Heart left ventricle (tissue), 16 donors: ENCODE results near the gene ALG1L2. TPM values are rescaled to one million over a fixed set of nuclear protein-coding genes. Genes with fewer than 3 reads are reported as not detected.
"Not testable (repeated sequence)": the region's sequence is repeated elsewhere in the genome, so short reads cannot be mapped to it uniquely, and the experiment has no call there.

ENCODE experiments used
- ATAC-seq, 4 donors: fragments of 200-7000 bp; cut with Tn5 transposase; one replicate each; pipeline ENCODE4 v1.9.1; 2020 to 2022; ENCODE audit warnings: moderate library complexity in 4 of 4, mild to moderate bottlenecking in 3 of 4, moderate number of reproducible peaks in 1 of 4
- DNase-seq, 5 donors: peaks; one replicate each; pipeline ENCODE4 v3.0.0-alpha.2; 2020
- H3K27ac ChIP-seq, 12 donors: fragments of 200-600 bp; sonication (generic) in 4 of 12; one replicate each; pipeline versions ENCODE4 v1.5.0 to v1.8.0; 2016 to 2022; ENCODE audit warnings: mild to moderate bottlenecking in 2 of 12
- H3K27me3 ChIP-seq, 9 donors: fragments of 200-600 bp; sonication (generic) in 2 of 9; one replicate each; pipeline versions ENCODE4 v1.5.1 to v1.8.0; 2016 to 2022; ENCODE audit warnings: mild to moderate bottlenecking in 3 of 9
- H3K36me3 ChIP-seq, 9 donors: fragments of 200-600 bp; sonication (generic) in 2 of 9; one replicate each; pipeline versions ENCODE4 v1.5.0 to v1.8.0; 2018 to 2022; ENCODE audit warnings: mild to moderate bottlenecking in 2 of 9
- H3K4me1 ChIP-seq, 12 donors: fragments of 200-600 bp; sonication (generic) in 4 of 12; one replicate each; pipeline versions ENCODE4 v1.5.0 to v1.8.0; 2016 to 2022; ENCODE audit warnings: mild to moderate bottlenecking in 3 of 12
- H3K4me3 ChIP-seq, 12 donors: fragments of 200-600 bp; sonication (generic) in 4 of 12; one replicate each; pipeline versions ENCODE4 v1.5.0 to v1.8.0; 2017 to 2022; ENCODE audit warnings: mild to moderate bottlenecking in 9 of 12, moderate library complexity in 4 of 12
- H3K9me3 ChIP-seq, 12 donors: fragments of 200-600 bp; sonication (generic) in 4 of 12; one replicate each; pipeline versions ENCODE4 v1.5.0 to v1.8.0; 2016 to 2022; ENCODE audit warnings: mild to moderate bottlenecking in 1 of 12
- CTCF ChIP-seq, 12 donors: fragments of 200-600 bp; sonication (generic) in 4 of 12; IDR thresholded peaks; one replicate each; pipeline versions ENCODE4 v1.5.0 to v1.8.0; 2018 to 2022; ENCODE audit warnings: antibody characterized with exemption in 12 of 12, mild to moderate bottlenecking in 5 of 12
- POLR2A ChIP-seq, 2 donors: fragments of 450-650 bp; IDR thresholded peaks; one replicate each; pipeline ENCODE4 v1.6.1; 2017; ENCODE audit warnings: antibody characterized with exemption in 2 of 2, mild to moderate bottlenecking in 2 of 2, moderate library complexity in 2 of 2
- WGBS, 4 donors: extraction: QIAGEN DNeasy Blood & Tissue Kit in 2 of 4; methylation state at CpG; one replicate each; pipeline versions ENCODE4 v1.1.5 to v1.1.7; 2013 to 2018; 5-methylcytosine and 5-hydroxymethylcytosine counted together
- intact Hi-C, 10 donors: fragments of 100-400 bp; cut with DNase I; formaldehyde crosslinking; loops; one replicate each; pipeline versions ENCODE4 v1.11.1 to v1.14.2; 2022
- polyA plus RNA-seq, 2 donors: library from polyadenylated mRNA; stranded (reverse); fragments of 200-250 nt; gene quantifications; one replicate each; pipeline ENCODE4 v1.2.3, GENCODE V29; 2013
- total RNA-seq, 9 donors: library from RNA; depleted of rRNA in 2 of 9; stranded (reverse); fragments of >200 nt in 2 of 9; fragmentation: NEBNext Ultra II Directional in 3 of 9; extraction: Animal tissue kit (Norgen Biotek cat#: 25700) in 3 of 9; gene quantifications; one replicate each; pipeline versions ENCODE4 v1.1.0 to v1.2.4, GENCODE V29; 2016 to 2023
- donor health status: ischemic (EF 13 %, LVEDD 7.1; RV severe dilation, severe dysfunction).
- donor health status: healthy with polysubstance abuse.
- donor health status: DM: no; HTN: yes; CAD: no.
- donor health status: DM: no; HTN: no; CAD: no.
- donor health status: ischemic (EF 25% LVEDD 6.9; RV normal size, moderate dysfunction).
- donor health status: ischemic (EF 25% LVEDD 5.7; RV mildly dilated, moderate dysfunction).
- donor health status: healthy.
- donor health status: DM: yes; HTN: yes; CAD: no.
- donor health status: ischemic (EF 35%, LVEDD 5.7; RV mildly dilated, moderate dysfunction).
- donor health status: nonischemic (EF 11% LVEDD 7.7; RV severe dilation, severe dysfunction).
- donor health status: DM: yes; HTN: yes; CAD: no.
- donor health status: PGD.
- donor health status: ischemic (EF 29% LVEDD 5.4; RV normal size, mild dysfunction).
- donor health status: nonischemic (EF 23%, LVEDD 6.1; RV moderate dilation, normal function).

The ALG1L2 gene
- total and polyA plus RNA-seq, 11 donors = 0.38 to 0.45 TPM; not detected in 9

GRCh38 chr3:130085881-130086280 lies 4.2 kb downstream of the ALG1L2 start:
- no peaks in the 10 kb centered on the region for H3K9me3 ChIP-seq
- H3K4me3 ChIP-seq = no peak overlapping the region
- DNase-seq (no peak), ATAC-seq (no peak)
- TF ChIP-seq POLR2A (IDR thresholded peaks at IDR 0.05) (no peak), CTCF (IDR thresholded peaks at IDR 0.05) (no peak)
- 48 to 77% (median 58%) methylated on average over 6 of the region's 6 CpGs for WGBS, 4 donors
- H3K36me3 ChIP-seq = no peaks in the 10 kb centered on the region
- H3K27me3 ChIP-seq = no peaks in the 10 kb centered on the region
- no peak overlapping the region for H3K27ac ChIP-seq
- H3K4me1 ChIP-seq = no peaks in the 10 kb centered on the region
- intact Hi-C loops = loop anchor here in 1 of 10 donors (5.0 kb wide), 1 partner anchor 44 kb away; no protein-coding TSS in a partner anchor

GRCh38 chr3:130086628-130087027 lies 5.0 kb downstream of the ALG1L2 start:
- 65 to 78% (median 71%) methylated on average over 2 of the region's 2 CpGs for WGBS, 4 donors
- not testable (repeated sequence) for H3K36me3 ChIP-seq

GRCh38 chr3:130088061-130088460 lies 6.4 kb downstream of the ALG1L2 start:
- H3K4me3 ChIP-seq = no peak overlapping the region
- no peak overlapping the region for H3K27ac ChIP-seq
- H3K9me3 ChIP-seq = no peaks in the 10 kb centered on the region
- H3K36me3 ChIP-seq = no peaks in the 10 kb centered on the region
- peaks cover 0 to under 1% (median 0%) of the 10 kb centered on the region in 12 donors for H3K4me1 ChIP-seq
- intact Hi-C loops = loop anchor here in 1 of 10 donors (5.0 kb wide), 1 partner anchor 46 kb away; no protein-coding TSS in a partner anchor
- DNase-seq = no peak
- TF ChIP-seq CTCF (IDR thresholded peaks at IDR 0.05) (no peak), POLR2A (IDR thresholded peaks at IDR 0.05) (no peak)
- WGBS, 4 donors = 52 to 82% (median 64%) methylated on average over 4 of the region's 4 CpGs
- no peak for ATAC-seq
- no peaks in the 10 kb centered on the region for H3K27me3 ChIP-seq

More at GRCh38 chr3:130086628-130087027, 5.0 kb downstream of the ALG1L2 start:
- intact Hi-C loops = loop anchor here in 1 of 10 donors (5.0 kb wide), 1 partner anchor 44 kb away; no protein-coding TSS in a partner anchor
- ATAC-seq, H3K9me3 ChIP-seq, H3K4me1 ChIP-seq, H3K27me3 ChIP-seq, H3K4me3 ChIP-seq, DNase-seq, H3K27ac ChIP-seq: not testable (repeated sequence)

GRCh38 chr3:130090681-130091080 lies 9.1 kb downstream of the ALG1L2 start:
- H3K27me3 ChIP-seq, H3K27ac ChIP-seq, DNase-seq, ATAC-seq, H3K9me3 ChIP-seq, H3K4me3 ChIP-seq, H3K36me3 ChIP-seq: not testable (repeated sequence)
- intact Hi-C loops = loop anchor here in 2 of 10 donors (10.0 kb wide), 1 partner anchor 146 kb away; no protein-coding TSS in a partner anchor
- H3K4me1 ChIP-seq = peaks cover 0 to 19% (median 0%) of the 10 kb centered on the region in 12 donors
- 53 to 59% (median 54%) methylated on average over 3 of the region's 3 CpGs for whole genome bisulfite sequencing, 4 donors

- Histone ChIP-seq H3K4me3 (no peak overlapping the region), H3K4me1 (peaks cover 0 to 19% (median 0%) of the 10 kb centered on the region in 12 donors), H3K9me3 (no peaks in the 10 kb centered on the region), H3K36me3 (no peaks in the 10 kb centered on the region), H3K27me3 (no peaks in the 10 kb centered on the region), H3K27ac (no peak overlapping the region)
- DNase-seq (no peak), ATAC-seq (no peak)
- intact Hi-C loops = loop anchor here in 2 of 10 donors (10.0 kb wide), 1 partner anchor 147 kb away; no protein-coding TSS in a partner anchor
- TF ChIP-seq POLR2A (IDR thresholded peaks at IDR 0.05) (no peak), CTCF (IDR thresholded peaks at IDR 0.05) (no peak)
- WGBS, 4 donors = 94 to 97% (median 97%) methylated on average over 5 to 14 of the region's 14 CpGs
These were observed 10.3 kb downstream of the ALG1L2 start for GRCh38 chr3:130091958-130092357.
